Liver (tissue), 9 donors: ENCODE measurements around the gene SLC39A1. TPM values are rescaled to one million over a fixed set of nuclear protein-coding genes. Genes with fewer than 3 reads are reported as not detected.

ENCODE experiments used
- DNase-seq: peaks from one replicate; pipeline ENCODE4 v3.0.0-alpha.2; 2017; ENCODE audit warnings: low spot score
- H3K27ac ChIP-seq, 2 donors: one replicate each; pipeline ENCODE4 v1.7.0; 2013; ENCODE audit warnings: inconsistent platforms in 2 of 2, low read length in 2 of 2, control low read depth in 1 of 2, low read depth in 1 of 2, mild to moderate bottlenecking in 1 of 2
- H3K27me3 ChIP-seq, 4 donors: one replicate each; pipeline versions ENCODE4 v1.6.1 to v1.7.0; 2013; ENCODE audit warnings: low read length in 3 of 4, inconsistent platforms in 1 of 4, mild to moderate bottlenecking in 1 of 4, moderate library complexity in 1 of 4; ENCODE audit not compliant: control insufficient read depth in 4 of 4, insufficient read depth in 4 of 4
- H3K36me3 ChIP-seq, 4 donors: one replicate each; pipeline versions ENCODE4 v1.6.1 to v1.7.0; 2013; ENCODE audit warnings: low read length in 3 of 4, mild to moderate bottlenecking in 3 of 4, low read depth in 1 of 4, moderate library complexity in 1 of 4; ENCODE audit not compliant: control insufficient read depth in 4 of 4, insufficient read depth in 3 of 4
- H3K4me1 ChIP-seq, 4 donors: one replicate each; pipeline versions ENCODE4 v1.6.1 to v1.7.0; 2013; ENCODE audit warnings: low read length in 3 of 4, mild to moderate bottlenecking in 3 of 4, moderate library complexity in 1 of 4; ENCODE audit not compliant: control insufficient read depth in 4 of 4, insufficient read depth in 4 of 4
- H3K4me3 ChIP-seq, 3 donors: one replicate each; pipeline versions ENCODE4 v1.6.1 to v1.7.0; 2013; ENCODE audit warnings: low read length in 3 of 3, control low read depth in 1 of 3, low read depth in 1 of 3, mild to moderate bottlenecking in 1 of 3
- H3K9ac ChIP-seq, 2 donors: one replicate each; pipeline ENCODE4 v1.7.0; 2013; ENCODE audit warnings: low read length in 2 of 2, mild to moderate bottlenecking in 2 of 2, moderate library complexity in 2 of 2, control low read depth in 1 of 2, low read depth in 1 of 2
- H3K9me3 ChIP-seq, 4 donors: one replicate each; pipeline versions ENCODE4 v1.6.1 to v1.7.0; 2013; ENCODE audit warnings: low read length in 3 of 4; ENCODE audit not compliant: control insufficient read depth in 4 of 4
- ATF3 ChIP-seq: IDR thresholded peaks from 2 replicates; pipeline ENCODE4 v1.6.1; 2016; ENCODE audit warnings: antibody characterized with exemption
- FOXA2 ChIP-seq: IDR thresholded peaks from 2 replicates; pipeline ENCODE4 v1.6.1; 2016; ENCODE audit warnings: antibody characterized with exemption
- HNF4A ChIP-seq, 2 donors: conservative IDR thresholded peaks; 2 replicates each; pipeline ENCODE4 v1.6.1; 2016; ENCODE audit warnings: antibody characterized with exemption in 2 of 2, mild to moderate bottlenecking in 2 of 2
- MAX ChIP-seq: IDR thresholded peaks from 2 replicates; pipeline ENCODE4 v1.6.1; 2016; ENCODE audit warnings: antibody characterized with exemption
- NR2F2 ChIP-seq: IDR thresholded peaks from 2 replicates; pipeline ENCODE4 v1.6.1; 2016; ENCODE audit warnings: antibody characterized with exemption
- REST ChIP-seq: IDR thresholded peaks from 2 replicates; pipeline ENCODE4 v1.6.1; 2016; ENCODE audit warnings: antibody characterized with exemption, mild to moderate bottlenecking
- TAF1 ChIP-seq: conservative IDR thresholded peaks from 2 replicates; pipeline ENCODE4 v1.6.1; 2016; ENCODE audit warnings: antibody characterized with exemption, mild to moderate bottlenecking
- YY1 ChIP-seq: IDR thresholded peaks from 2 replicates; pipeline ENCODE4 v1.6.1; 2016; ENCODE audit warnings: antibody characterized with exemption, mild to moderate bottlenecking
- WGBS: extraction: QIAGEN DNeasy Blood & Tissue Kit; methylation state at CpG from one replicate; pipeline ENCODE4 v1.1.7; 2013; 5-methylcytosine and 5-hydroxymethylcytosine counted together
- polyA plus RNA-seq, 2 donors: library from polyadenylated mRNA; stranded (reverse) in 1 of 2; unstranded in 1 of 2; fragments of 200-250 nt in 1 of 2; fragments of >200 nt in 1 of 2; fragmentation: Nextera tagmentation in 1 of 2; extraction: Ambion mirVana in 1 of 2; gene quantifications; one replicate each; pipeline versions ENCODE4 v1.2.1 to v1.2.3, GENCODE V29; 2013 to 2015
- total RNA-seq, 2 donors: library from RNA; depleted of rRNA; stranded (reverse); fragments of >200 nt; gene quantifications; one replicate each; pipeline ENCODE4 v1.2.3, GENCODE V29; 2014
- donor health status: healthy.
- donor health status: healthy.
- donor health status: healthy.
- donor health status: healthy.
- donor health status: healthy.

The SLC39A1 gene
- total and polyA plus RNA-seq, 4 donors: 38.8 to 70.3 (median 54.6) TPM

- TF ChIP-seq REST (no peak), ATF3 (no peak), FOXA2 (no peak)
Observed at GRCh38 chr1:153932156-153933131, 30.9 kb downstream of the SLC39A1 start (continued).

GRCh38 chr1:153929981-153930948, 33.1 kb downstream of the SLC39A1 start:
- TF ChIP-seq TAF1: no peak
- no peak for TF ChIP-seq NR2F2
- Histone ChIP-seq H3K27ac (no peak overlapping the region), H3K9me3 (no peaks in the 10 kb centered on the region), H3K36me3 (peaks cover 4 to 50% (median 23%) of the 10 kb centered on the region in 4 donors), H3K27me3 (no peaks in the 10 kb centered on the region), H3K9ac (no peak overlapping the region), H3K4me3 (no peak overlapping the region), H3K4me1 (no peaks in the 10 kb centered on the region)
- 92% methylated on average over 14 of the region's 14 CpGs for WGBS
- no peak for DNase-seq

DNA sequence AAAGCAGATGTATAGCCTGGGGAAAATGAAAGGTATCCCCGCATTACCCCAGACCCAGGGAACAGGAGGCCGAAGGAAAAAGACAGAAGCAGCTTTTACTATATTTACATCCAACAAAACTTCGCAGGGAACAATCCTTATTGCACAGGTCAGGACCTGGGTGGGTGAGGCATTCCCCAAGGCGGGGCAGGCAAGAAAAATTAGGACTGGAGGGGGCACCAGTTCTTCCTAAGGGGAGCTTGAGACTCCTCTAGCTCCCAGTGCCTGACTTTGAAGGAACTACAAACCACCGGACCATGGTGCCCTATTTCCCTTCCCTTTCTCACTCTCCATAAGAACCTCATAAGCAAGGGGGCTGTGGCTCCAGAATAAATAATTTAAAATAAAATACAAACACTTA, 33.9 kb downstream of the SLC39A1 start:
- Histone ChIP-seq H3K27me3 (no peaks in the 10 kb centered on the region), H3K4me3 (no peak overlapping the region), H3K36me3 (peaks cover 4 to 42% (median 18%) of the 10 kb centered on the region in 4 donors), H3K27ac (no peak overlapping the region), H3K4me1 (no peaks in the 10 kb centered on the region), H3K9me3 (no peaks in the 10 kb centered on the region), H3K9ac (no peak overlapping the region)
- no peak for TF ChIP-seq TAF1
- TF ChIP-seq MAX: no peak
- no peak for TF ChIP-seq REST
- no peak for TF ChIP-seq HNF4A (conservative IDR thresholded peaks at IDR 0.05)
- no peak for TF ChIP-seq YY1
- no peak for TF ChIP-seq FOXA2
- WGBS: 91% methylated on average over 5 of the region's 5 CpGs
- DNase-seq: no peak
